Measurements from ENCODE around the gene SHC2. TPM values are rescaled to one million over a fixed set of nuclear protein-coding genes. Genes with fewer than 3 reads are reported as not detected.

Gene SHC2
- total and polyA plus RNA-seq, 2 of the 13 experiments (the other 11 are each of a cell fraction or from before 2014, with no cell fraction given) = 9.0 to 18.3 TPM

DNA sequence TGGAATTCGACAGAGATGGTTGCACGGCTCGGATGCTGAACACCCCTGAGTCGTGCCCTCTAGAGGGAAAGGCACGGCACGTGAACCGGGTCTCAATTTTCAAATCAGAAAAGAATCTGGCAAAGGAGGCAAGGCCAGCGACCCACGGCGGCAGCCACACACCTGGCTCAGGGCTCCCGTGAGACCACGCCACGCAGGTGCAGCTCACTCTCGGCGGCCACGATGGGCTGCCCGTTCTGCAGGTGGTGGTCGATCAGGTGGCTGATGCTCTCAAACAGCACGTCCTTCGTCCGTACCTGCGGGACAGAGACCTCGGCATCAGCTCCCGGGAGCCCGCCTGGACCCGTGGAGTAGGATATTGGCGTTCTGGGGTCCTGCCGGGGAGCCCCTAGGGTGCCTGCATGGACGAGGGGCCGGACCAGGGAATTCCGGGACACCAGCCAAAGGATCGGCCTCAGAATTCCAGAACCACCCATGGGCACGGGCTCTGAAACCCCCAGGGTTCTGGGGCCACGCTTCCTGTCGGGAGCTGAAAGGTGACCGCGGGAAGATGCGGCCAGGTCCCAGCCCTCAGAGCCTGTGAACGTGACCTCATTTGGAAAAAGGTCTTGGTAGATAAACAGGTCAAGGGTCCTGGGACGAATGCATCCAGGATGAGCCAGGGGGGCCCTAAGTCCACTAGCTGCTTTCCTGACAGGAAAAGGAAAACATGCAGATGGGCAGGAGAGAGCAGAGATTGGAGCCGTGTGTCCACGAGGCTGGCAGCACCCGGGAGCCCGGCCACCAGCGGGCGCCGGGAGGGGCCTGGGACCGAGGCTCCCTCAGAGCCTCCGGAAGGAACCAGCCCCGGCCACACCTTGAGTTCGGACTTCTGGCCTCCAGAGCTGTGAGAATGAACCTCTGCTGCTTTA lies 41.8 kb downstream of the SHC2 start:
- ATAC-seq (no peak), DNase-seq (ENCODE audit: low spot score) (no peak), FAIRE-seq (no peak)
- Histone ChIP-seq H3K4me3 (replicated peaks in 1 of 3; ENCODE audit: insufficient read depth in 1 of 3, low read depth in 2 of 3, low read length in 3 of 3) (no peak overlapping the region), H3K27me3 (ENCODE audit: control insufficient read depth in 1 of 2, insufficient read depth in 2 of 2, low read length in 2 of 2) (no peaks in the 10 kb centered on the region), H2AFZ (ENCODE audit: low read length) (no peak overlapping the region), H3K27ac (ENCODE audit: extremely low read length, insufficient read depth, low read length) (no peak overlapping the region), H3K36me3 (replicated peaks in 1 of 2; ENCODE audit: control insufficient read depth in 1 of 2, insufficient read depth in 2 of 2, low read length in 2 of 2) (0 out of 5 replicates have a peak, but pooled peaks cover 0 to 1% of the 10 kb centered on the region in 2 experiments), H4K20me1 (ENCODE audit: insufficient read depth, low read length) (peaks cover 6% of the 10 kb centered on the region; the same call in 1 of the 2 replicates), H3K4me2 (ENCODE audit: low read depth, low read length) (no peak overlapping the region), H3K9me3 (ENCODE audit: low read length) (no peaks in the 10 kb centered on the region), H3K4me1 (ENCODE audit: insufficient read depth, low read length) (no peaks in the 10 kb centered on the region), H3K79me2 (ENCODE audit: insufficient read depth, low read length) (no peaks in the 10 kb centered on the region), H3K9ac (ENCODE audit: insufficient read depth, low read depth, low read length) (no peak overlapping the region)
- intact Hi-C loops (cut with micrococcal nuclease; ENCODE audit: unreplicated experiment) (no loop called here), in situ Hi-C loops (cut with HindIII; ENCODE audit: extremely low pct_ligation_motif_present, low pct_unique_long_range_greater_than_20kb) (no loop called here)
- ChIA-PET POLR2A (no interaction called here), CTCF (ENCODE audit: low intra/inter-chr PET ratio, low total read pairs) (no interaction called here)
- no peak for TF ChIP-seq KAT7 (CRISPR knock-in tag; IDR thresholded peaks at IDR 0.05; ENCODE audit: borderline replicate concordance)
- TF ChIP-seq ZSCAN29 (CRISPR knock-in tag; conservative IDR thresholded peaks at IDR 0.05) = no peak
- no peak for TF ChIP-seq NBN (conservative IDR thresholded peaks at IDR 0.05)
- TF ChIP-seq NKX3-1 (CRISPR knock-in tag; IDR thresholded peaks at IDR 0.05) = no peak
- no TSS peak for BruUV-seq (replicated peaks)
- WGBS (ENCODE audit: low lambda C conversion rate) = 84% methylated on average over 35 of the region's 51 CpGs

DNA sequence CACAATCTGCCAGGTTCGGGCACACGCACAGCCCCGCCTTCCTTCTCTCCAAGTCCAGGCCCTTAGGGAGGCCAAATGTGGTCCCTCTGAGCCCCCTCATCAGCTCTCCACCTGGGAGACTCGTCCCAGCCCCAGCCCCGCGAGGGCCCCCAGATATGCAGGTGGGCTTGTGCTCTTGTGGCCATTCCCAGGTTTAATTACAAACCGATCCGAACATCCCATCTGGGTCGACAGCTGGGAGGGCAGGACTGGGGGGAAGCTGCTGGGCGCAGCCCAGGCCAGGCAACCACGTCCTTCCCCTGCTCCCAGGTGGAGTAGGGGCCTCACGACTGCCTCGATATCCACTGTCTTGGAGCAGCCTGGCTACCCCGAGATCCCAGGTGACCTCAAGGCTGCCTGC lies 44.4 kb downstream of the SHC2 start:
- 0 out of 5 replicates have a peak, but pooled peaks cover 0 to 1% of the 10 kb centered on the region in 2 experiments for H3K36me3 ChIP-seq (replicated peaks in 1 of 2; ENCODE audit: control insufficient read depth in 1 of 2, insufficient read depth in 2 of 2, low read length in 2 of 2)
- ChIA-PET CTCF (ENCODE audit: low intra/inter-chr PET ratio, low total read pairs) (no interaction called here), POLR2A (no interaction called here)
- H3K9me3 ChIP-seq (ENCODE audit: low read length) = no peaks in the 10 kb centered on the region
- intact Hi-C loops (cut with micrococcal nuclease; ENCODE audit: unreplicated experiment) (no loop called here), in situ Hi-C loops (cut with HindIII; ENCODE audit: extremely low pct_ligation_motif_present, low pct_unique_long_range_greater_than_20kb) (no loop called here)
- WGBS (ENCODE audit: low lambda C conversion rate) = 81% methylated on average over 6 of the region's 14 CpGs
- H3K4me1 ChIP-seq (ENCODE audit: insufficient read depth, low read length) = no peaks in the 10 kb centered on the region
- ATAC-seq (no peak), FAIRE-seq (no peak), DNase-seq (ENCODE audit: low spot score) (no peak)
- H3K79me2 ChIP-seq (ENCODE audit: insufficient read depth, low read length) = no peaks in the 10 kb centered on the region
- no peak overlapping the region for H3K4me3 ChIP-seq (replicated peaks in 1 of 3; ENCODE audit: insufficient read depth in 1 of 3, low read depth in 2 of 3, low read length in 3 of 3)
- H3K27me3 ChIP-seq (ENCODE audit: control insufficient read depth in 1 of 2, insufficient read depth in 2 of 2, low read length in 2 of 2) = peaks cover 2 to 15% of the 10 kb centered on the region in 2 experiments; a peak in 4 of 5 replicates
- H3K27ac ChIP-seq (ENCODE audit: extremely low read length, insufficient read depth, low read length) = no peak overlapping the region
- no peak overlapping the region for H2AFZ ChIP-seq (ENCODE audit: low read length)
- no peak overlapping the region for H3K9ac ChIP-seq (ENCODE audit: insufficient read depth, low read depth, low read length)
- no TSS peak for BruUV-seq (replicated peaks)
- no peak overlapping the region for H3K4me2 ChIP-seq (ENCODE audit: low read depth, low read length)
- H4K20me1 ChIP-seq (ENCODE audit: insufficient read depth, low read length) = peaks cover 6% of the 10 kb centered on the region; the same call in 1 of the 2 replicates
- TF ChIP-seq ZSCAN22 (CRISPR knock-in tag; IDR thresholded peaks at IDR 0.05) = no peak
- TF ChIP-seq ZNF274 (CRISPR knock-in tag; IDR thresholded peaks at IDR 0.05) = no peak
- no peak for TF ChIP-seq ZNF740 (CRISPR knock-in tag; IDR thresholded peaks at IDR 0.05)
- TF ChIP-seq SP5 (CRISPR knock-in tag; IDR thresholded peaks at IDR 0.05; ENCODE audit: borderline replicate concordance, low read depth) = no peak
- no peak for TF ChIP-seq DR1 (CRISPR knock-in tag; IDR thresholded peaks at IDR 0.05)
- TF ChIP-seq MNT (IDR thresholded peaks at IDR 0.05) = no peak
- no peak for TF ChIP-seq KMT2A (CRISPR knock-in tag; IDR thresholded peaks at IDR 0.05)
- no peak for TF ChIP-seq RFXANK (CRISPR knock-in tag; IDR thresholded peaks at IDR 0.05)
- TF ChIP-seq, protein P1, sequence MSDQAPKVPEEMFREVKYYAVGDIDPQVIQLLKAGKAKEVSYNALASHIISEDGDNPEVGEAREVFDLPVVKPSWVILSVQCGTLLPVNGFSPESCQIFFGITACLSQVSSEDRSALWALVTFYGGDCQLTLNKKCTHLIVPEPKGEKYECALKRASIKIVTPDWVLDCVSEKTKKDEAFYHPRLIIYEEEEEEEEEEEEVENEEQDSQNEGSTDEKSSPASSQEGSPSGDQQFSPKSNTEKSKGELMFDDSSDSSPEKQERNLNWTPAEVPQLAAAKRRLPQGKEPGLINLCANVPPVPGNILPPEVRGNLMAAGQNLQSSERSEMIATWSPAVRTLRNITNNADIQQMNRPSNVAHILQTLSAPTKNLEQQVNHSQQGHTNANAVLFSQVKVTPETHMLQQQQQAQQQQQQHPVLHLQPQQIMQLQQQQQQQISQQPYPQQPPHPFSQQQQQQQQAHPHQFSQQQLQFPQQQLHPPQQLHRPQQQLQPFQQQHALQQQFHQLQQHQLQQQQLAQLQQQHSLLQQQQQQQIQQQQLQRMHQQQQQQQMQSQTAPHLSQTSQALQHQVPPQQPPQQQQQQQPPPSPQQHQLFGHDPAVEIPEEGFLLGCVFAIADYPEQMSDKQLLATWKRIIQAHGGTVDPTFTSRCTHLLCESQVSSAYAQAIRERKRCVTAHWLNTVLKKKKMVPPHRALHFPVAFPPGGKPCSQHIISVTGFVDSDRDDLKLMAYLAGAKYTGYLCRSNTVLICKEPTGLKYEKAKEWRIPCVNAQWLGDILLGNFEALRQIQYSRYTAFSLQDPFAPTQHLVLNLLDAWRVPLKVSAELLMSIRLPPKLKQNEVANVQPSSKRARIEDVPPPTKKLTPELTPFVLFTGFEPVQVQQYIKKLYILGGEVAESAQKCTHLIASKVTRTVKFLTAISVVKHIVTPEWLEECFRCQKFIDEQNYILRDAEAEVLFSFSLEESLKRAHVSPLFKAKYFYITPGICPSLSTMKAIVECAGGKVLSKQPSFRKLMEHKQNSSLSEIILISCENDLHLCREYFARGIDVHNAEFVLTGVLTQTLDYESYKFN (CRISPR knock-in tag; conservative IDR thresholded peaks at IDR 0.05) = no peak
